Measurements from ENCODE around the gene PUS7.
"Not testable (repeated sequence)": the region's sequence is repeated elsewhere in the genome, so short reads cannot be mapped to it uniquely, and the experiment has no call there.

The PUS7 gene

DNA sequence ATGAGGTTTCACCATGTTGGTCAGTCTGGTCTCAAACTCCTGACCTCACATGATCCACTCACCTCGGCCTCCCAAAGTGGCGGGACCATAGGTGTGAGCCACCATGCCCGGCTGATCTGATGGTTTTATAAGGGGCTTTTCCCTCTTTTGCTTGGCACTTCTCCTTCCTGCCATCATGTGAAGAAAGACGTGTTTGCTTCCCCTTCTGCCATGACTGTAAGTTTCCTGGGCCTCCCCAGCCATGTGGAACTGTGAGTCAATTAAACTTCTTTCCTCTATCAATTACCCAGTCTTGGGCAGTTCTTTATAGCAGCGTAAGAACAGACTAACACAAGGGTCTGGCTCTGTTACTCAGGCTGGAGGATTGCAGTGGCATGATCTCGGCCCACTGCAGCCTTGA lies 84.7 kb downstream of the PUS7 start:
- not testable (repeated sequence) for H3K27me3 ChIP-seq (ENCODE audit: control insufficient read depth, insufficient read depth, low read length); H3K4me3 ChIP-seq (ENCODE audit: low read length); H3K4me1 ChIP-seq (ENCODE audit: control insufficient read depth, insufficient read depth, low read length); H3K9me3 ChIP-seq (ENCODE audit: control insufficient read depth, low read length); H3K36me3 ChIP-seq (ENCODE audit: control insufficient read depth, insufficient read depth, low read length); H3K9ac ChIP-seq (ENCODE audit: low read length)

DNA sequence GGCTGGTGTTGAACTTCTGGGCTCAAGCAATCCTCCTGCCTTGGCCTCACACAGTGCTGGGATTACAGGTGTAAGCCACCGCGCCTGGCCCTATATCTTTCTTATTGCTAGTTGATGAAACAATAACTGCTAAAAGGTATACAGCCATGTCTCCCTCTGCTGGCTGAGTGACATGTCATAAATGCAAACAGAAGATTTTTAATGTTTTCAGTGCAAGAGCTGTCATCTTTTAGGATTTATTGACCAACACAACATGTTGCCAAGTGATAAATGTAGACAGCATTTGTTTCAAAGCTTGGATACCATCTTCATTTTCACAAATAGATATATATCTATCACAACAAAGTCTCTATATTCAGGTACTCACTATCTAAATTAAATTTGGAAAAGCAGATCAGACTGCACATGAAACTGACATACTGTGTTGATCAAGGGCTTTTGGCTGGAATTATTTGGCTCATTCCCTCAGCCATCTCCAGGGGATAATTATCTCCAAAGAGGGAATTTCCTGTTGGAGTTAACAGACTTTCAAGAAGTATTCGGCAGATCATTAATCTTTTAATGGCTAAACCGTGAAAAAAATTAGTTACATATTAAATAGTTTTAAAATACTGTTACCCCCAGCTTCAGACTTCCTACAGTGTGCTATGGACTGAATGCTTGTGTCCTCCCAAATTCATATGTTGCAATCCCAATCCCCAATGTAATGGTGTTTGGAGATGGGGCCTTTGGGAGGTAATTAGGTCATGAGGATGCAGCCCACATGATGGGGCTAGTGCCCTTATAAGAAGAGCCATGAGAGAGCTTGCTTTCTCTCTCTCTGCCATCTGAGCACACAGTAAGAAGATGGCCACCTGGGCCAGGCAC lies 92.1 kb downstream of the PUS7 start:
- Histone ChIP-seq H3K4me1 (ENCODE audit: control insufficient read depth, insufficient read depth, low read length) (no peaks in the 10 kb centered on the region), H3K9ac (ENCODE audit: low read length) (no peak overlapping the region), H3K36me3 (ENCODE audit: control insufficient read depth, insufficient read depth, low read length) (no peaks in the 10 kb centered on the region), H3K4me3 (ENCODE audit: low read length) (no peak overlapping the region), H3K9me3 (ENCODE audit: control insufficient read depth, low read length) (no peaks in the 10 kb centered on the region), H3K27me3 (ENCODE audit: control insufficient read depth, insufficient read depth, low read length) (no peaks in the 10 kb centered on the region)

DNA sequence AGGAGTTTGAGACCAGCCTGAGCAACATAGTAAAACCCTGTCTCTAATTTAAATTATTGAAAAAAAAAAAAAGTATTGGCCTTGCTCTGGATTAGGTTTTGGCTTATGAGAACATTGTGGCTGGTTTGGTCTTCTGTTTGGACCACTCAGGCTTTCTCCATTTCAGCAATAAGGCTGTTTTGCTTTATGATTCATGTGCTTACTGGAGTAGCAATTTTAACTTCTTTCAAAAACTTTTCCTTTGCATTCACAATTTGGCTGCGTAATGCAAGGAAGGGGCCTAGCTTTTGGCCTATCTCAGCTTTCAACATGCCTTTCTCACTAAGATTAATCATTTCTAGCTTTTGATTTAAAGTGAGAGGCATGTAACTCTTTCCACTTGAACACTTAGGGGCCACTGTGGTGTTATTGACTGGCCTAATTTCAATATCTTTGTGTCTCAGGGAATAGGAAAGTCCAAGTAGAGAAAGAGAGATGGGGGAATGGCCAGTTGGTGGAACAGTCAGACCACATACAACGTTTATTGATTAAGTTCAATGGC lies 95.4 kb downstream of the PUS7 start:
- Histone ChIP-seq H3K4me1 (ENCODE audit: control insufficient read depth, insufficient read depth, low read length) (no peaks in the 10 kb centered on the region), H3K36me3 (ENCODE audit: control insufficient read depth, insufficient read depth, low read length) (no peaks in the 10 kb centered on the region), H3K9me3 (ENCODE audit: control insufficient read depth, low read length) (no peaks in the 10 kb centered on the region), H3K9ac (ENCODE audit: low read length) (no peak overlapping the region), H3K27me3 (ENCODE audit: control insufficient read depth, insufficient read depth, low read length) (peaks cover 4% of the 10 kb centered on the region), H3K4me3 (ENCODE audit: low read length) (no peak overlapping the region)

DNA sequence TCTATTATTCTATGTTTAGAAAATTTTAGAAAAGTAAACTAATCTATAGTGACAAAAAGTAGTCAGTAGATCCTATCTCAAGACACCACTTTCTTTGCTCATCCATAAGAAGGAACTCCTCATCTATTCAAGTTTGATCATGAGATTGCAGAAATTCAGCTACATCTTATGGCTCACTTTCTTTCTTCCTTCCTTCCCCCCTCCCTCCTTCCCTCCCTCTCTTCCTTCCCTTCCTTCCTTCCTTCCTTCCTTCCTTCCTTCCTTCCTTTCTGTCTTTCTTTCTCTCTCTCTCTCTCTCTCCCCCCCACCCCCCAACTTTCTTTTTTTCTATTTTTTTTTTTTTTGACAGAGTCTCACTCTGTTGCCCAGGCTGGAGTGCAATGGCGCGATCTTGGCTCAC lies 98.1 kb downstream of the PUS7 start:
- Histone ChIP-seq H3K4me3 (ENCODE audit: low read length) (no peak overlapping the region), H3K27me3 (ENCODE audit: control insufficient read depth, insufficient read depth, low read length) (peaks cover 4% of the 10 kb centered on the region), H3K9ac (ENCODE audit: low read length) (no peak overlapping the region), H3K4me1 (ENCODE audit: control insufficient read depth, insufficient read depth, low read length) (no peaks in the 10 kb centered on the region), H3K36me3 (ENCODE audit: control insufficient read depth, insufficient read depth, low read length) (no peaks in the 10 kb centered on the region), H3K9me3 (ENCODE audit: control insufficient read depth, low read length) (no peaks in the 10 kb centered on the region)

DNA sequence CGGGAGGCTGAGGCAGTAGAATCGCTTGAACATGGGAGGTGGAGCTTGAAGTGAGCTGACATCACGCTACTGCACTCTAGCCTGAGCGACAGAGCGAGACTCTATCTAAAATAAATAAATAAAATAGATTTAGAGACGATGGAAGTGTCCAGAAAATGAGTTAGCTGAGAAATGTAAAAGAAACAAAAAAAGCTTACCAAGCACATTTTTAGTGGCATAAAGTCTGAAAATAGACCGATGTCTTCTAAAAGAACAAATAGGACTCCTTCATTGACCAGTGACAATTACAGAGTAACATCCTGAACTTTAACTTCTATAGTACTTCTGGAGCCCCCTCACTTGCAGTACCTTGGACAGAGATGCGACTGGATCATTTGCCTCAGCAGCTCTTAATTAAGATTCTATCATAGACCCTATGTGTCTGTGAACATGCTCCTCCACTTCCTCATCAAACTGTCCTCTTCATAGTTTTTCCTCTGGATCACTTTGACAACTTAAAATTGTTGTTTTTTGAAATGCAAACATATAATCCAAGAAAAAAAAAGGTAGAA lies 108.1 kb downstream of the PUS7 start:
- Histone ChIP-seq H3K9me3 (ENCODE audit: control insufficient read depth, low read length) (no peaks in the 10 kb centered on the region), H3K36me3 (ENCODE audit: control insufficient read depth, insufficient read depth, low read length) (no peaks in the 10 kb centered on the region), H3K4me3 (ENCODE audit: low read length) (no peak overlapping the region), H3K4me1 (ENCODE audit: control insufficient read depth, insufficient read depth, low read length) (no peaks in the 10 kb centered on the region), H3K9ac (ENCODE audit: low read length) (no peak overlapping the region), H3K27me3 (ENCODE audit: control insufficient read depth, insufficient read depth, low read length) (no peaks in the 10 kb centered on the region)

DNA sequence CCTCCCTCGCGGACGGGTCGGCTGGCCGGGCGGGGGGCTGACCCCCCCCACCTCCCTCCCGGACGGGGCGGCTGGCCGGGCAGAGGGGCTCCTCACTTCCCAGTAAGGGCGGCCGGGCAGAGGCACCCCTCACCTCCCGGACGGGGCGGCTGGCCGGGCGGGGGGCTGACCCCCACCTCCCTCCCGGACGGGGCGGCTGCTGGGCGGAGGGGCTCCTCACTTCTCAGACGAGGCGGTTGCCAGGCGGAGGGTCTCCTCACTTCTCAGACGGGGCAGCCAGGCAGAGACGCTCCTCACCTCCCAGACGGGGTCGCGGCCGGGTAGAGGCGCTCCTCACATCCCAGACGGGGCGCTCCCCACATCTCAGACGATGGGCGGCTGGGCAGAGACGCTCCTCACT lies 111.3 kb downstream of the PUS7 start:
- not testable (repeated sequence) for H3K9ac ChIP-seq (ENCODE audit: low read length); H3K36me3 ChIP-seq (ENCODE audit: control insufficient read depth, insufficient read depth, low read length); H3K27me3 ChIP-seq (ENCODE audit: control insufficient read depth, insufficient read depth, low read length); H3K9me3 ChIP-seq (ENCODE audit: control insufficient read depth, low read length); H3K4me3 ChIP-seq (ENCODE audit: low read length); H3K4me1 ChIP-seq (ENCODE audit: control insufficient read depth, insufficient read depth, low read length)

DNA sequence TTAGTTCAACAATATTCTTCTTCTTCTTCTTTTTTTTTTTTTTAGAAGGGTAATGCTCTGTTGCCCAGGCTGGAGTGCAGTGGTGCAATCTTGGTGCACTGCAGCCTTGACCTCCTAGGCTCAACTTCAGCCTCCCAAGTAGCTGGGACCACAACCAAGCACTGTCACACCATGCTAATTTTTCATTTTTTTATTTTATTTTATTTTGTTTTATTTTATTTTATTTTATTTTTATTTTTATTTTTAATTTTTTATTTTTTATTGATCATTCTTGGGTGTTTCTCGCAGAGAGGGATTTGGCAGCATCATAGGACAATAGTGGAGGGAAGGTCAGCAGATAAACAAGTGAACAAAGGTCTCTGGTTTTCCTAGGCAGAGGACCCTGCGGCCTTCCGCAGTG lies 112.3 kb downstream of the PUS7 start:
- not testable (repeated sequence) for H3K4me3 ChIP-seq (ENCODE audit: low read length); H3K27me3 ChIP-seq (ENCODE audit: control insufficient read depth, insufficient read depth, low read length); H3K36me3 ChIP-seq (ENCODE audit: control insufficient read depth, insufficient read depth, low read length); H3K9me3 ChIP-seq (ENCODE audit: control insufficient read depth, low read length); H3K9ac ChIP-seq (ENCODE audit: low read length); H3K4me1 ChIP-seq (ENCODE audit: control insufficient read depth, insufficient read depth, low read length)

DNA sequence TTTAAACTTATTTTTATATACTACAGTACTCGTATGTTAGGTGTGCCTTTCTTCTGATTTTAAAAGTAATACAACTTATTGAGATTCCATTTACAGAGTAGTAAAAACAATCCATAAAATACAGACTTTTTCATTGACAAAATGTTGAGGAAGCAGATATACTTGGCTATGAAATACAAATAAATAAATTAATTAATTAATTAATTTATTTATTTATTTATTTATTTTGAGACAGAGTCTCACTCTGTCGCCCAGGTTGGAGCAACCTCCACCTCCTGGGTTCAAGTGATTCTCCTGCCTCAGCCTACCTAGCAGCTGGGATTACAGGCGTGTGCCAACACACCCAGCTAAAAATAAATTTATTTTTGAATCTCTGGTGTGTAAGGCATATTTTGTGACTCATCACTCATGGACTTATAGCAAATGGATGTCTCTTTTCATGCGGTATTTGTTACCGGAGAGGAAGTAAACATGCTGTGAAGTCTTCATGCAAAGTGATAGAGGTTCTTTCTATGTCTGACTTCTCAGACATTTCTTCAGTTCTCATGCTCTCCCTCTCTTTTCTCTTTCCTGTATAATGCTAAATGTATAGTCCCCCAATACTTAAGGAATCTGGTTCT lies 113.2 kb downstream of the PUS7 start:
- Histone ChIP-seq H3K4me3 (ENCODE audit: low read length) (no peak overlapping the region), H3K27me3 (ENCODE audit: control insufficient read depth, insufficient read depth, low read length) (no peaks in the 10 kb centered on the region), H3K4me1 (ENCODE audit: control insufficient read depth, insufficient read depth, low read length) (no peaks in the 10 kb centered on the region), H3K9me3 (ENCODE audit: control insufficient read depth, low read length) (no peaks in the 10 kb centered on the region), H3K9ac (ENCODE audit: low read length) (no peak overlapping the region), H3K36me3 (ENCODE audit: control insufficient read depth, insufficient read depth, low read length) (no peaks in the 10 kb centered on the region)

Data from mucosa of stomach (tissue), 1 donor.